ENCODE data around the gene ADAM15.

The ADAM15 gene

DNA sequence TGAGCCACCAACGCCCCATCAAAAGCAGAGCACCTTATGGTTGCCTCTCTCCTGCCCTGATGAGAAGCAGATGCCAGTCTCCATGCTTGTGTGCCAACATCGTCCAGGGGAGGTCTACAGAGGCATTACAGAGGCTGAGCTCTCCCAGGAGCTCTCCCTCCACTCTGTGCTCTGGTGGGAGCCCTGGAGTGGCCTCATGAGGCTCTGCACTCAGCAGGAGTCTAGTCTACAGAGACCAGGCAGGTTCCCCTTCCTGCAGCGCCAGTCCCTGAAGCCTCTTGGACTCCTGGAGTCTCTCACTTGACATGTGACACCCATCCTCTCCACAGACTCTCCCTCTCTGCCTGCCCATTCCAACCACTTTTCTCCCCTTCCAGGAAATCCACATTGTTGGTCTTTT lies 14.1 kb upstream of the ADAM15 start:
- no peaks in the 10 kb centered on the region for H3K36me3 ChIP-seq (ENCODE audit: insufficient read depth, low read length)
- no peaks in the 10 kb centered on the region for H3K79me2 ChIP-seq (ENCODE audit: insufficient read depth, low read length)
- H4K20me1 ChIP-seq (ENCODE audit: insufficient read depth, low read length): no peaks in the 10 kb centered on the region
- H3K27me3 ChIP-seq (ENCODE audit: insufficient read depth, low read length): peaks cover 11% of the 10 kb centered on the region
- no peak overlapping the region for H3K9ac ChIP-seq (ENCODE audit: low read length)
- H3K4me3 ChIP-seq (ENCODE audit: low read depth, low read length, poor library complexity, severe bottlenecking): no peak overlapping the region
- H3K9me2 ChIP-seq (ENCODE audit: low read depth, low read length): no peaks in the 10 kb centered on the region
- no peak for TF ChIP-seq EZH2 (IDR thresholded peaks at IDR 0.05; ENCODE audit: borderline replicate concordance, low read length)
- no peak overlapping the region for H2AFZ ChIP-seq (ENCODE audit: low read length)
- no peaks in the 10 kb centered on the region for H3K9me3 ChIP-seq (ENCODE audit: low read length)
- H3K4me2 ChIP-seq (ENCODE audit: low read length): no peak overlapping the region
- no peak overlapping the region for H3K27ac ChIP-seq (ENCODE audit: low read depth, low read length, poor library complexity, severe bottlenecking)
- H3F3A ChIP-seq (ENCODE audit: insufficient read depth, low read length): no peaks in the 10 kb centered on the region
- no peaks in the 10 kb centered on the region for H3K4me1 ChIP-seq (ENCODE audit: insufficient read depth, low read length, severe bottlenecking)

GRCh38 chr1:155037851-155038441 lies 13.2 kb upstream of the ADAM15 start:
- H3K9me3 ChIP-seq (ENCODE audit: low read length): no peaks in the 10 kb centered on the region
- no peaks in the 10 kb centered on the region for H3K36me3 ChIP-seq (ENCODE audit: insufficient read depth, low read length)
- no peaks in the 10 kb centered on the region for H4K20me1 ChIP-seq (ENCODE audit: insufficient read depth, low read length)
- TF ChIP-seq, protein P1, sequence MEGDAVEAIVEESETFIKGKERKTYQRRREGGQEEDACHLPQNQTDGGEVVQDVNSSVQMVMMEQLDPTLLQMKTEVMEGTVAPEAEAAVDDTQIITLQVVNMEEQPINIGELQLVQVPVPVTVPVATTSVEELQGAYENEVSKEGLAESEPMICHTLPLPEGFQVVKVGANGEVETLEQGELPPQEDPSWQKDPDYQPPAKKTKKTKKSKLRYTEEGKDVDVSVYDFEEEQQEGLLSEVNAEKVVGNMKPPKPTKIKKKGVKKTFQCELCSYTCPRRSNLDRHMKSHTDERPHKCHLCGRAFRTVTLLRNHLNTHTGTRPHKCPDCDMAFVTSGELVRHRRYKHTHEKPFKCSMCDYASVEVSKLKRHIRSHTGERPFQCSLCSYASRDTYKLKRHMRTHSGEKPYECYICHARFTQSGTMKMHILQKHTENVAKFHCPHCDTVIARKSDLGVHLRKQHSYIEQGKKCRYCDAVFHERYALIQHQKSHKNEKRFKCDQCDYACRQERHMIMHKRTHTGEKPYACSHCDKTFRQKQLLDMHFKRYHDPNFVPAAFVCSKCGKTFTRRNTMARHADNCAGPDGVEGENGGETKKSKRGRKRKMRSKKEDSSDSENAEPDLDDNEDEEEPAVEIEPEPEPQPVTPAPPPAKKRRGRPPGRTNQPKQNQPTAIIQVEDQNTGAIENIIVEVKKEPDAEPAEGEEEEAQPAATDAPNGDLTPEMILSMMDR (IDR thresholded peaks at IDR 0.05; ENCODE audit: low read length): no peak
- no peak for TF ChIP-seq EZH2 (IDR thresholded peaks at IDR 0.05; ENCODE audit: borderline replicate concordance, low read length)
- H3K27ac ChIP-seq (ENCODE audit: low read depth, low read length, poor library complexity, severe bottlenecking): no peak overlapping the region
- H3K9ac ChIP-seq (ENCODE audit: low read length): no peak overlapping the region
- no peaks in the 10 kb centered on the region for H3K79me2 ChIP-seq (ENCODE audit: insufficient read depth, low read length)
- H3F3A ChIP-seq (ENCODE audit: insufficient read depth, low read length): no peaks in the 10 kb centered on the region
- no peak overlapping the region for H3K4me3 ChIP-seq (ENCODE audit: low read depth, low read length, poor library complexity, severe bottlenecking)
- H3K4me1 ChIP-seq (ENCODE audit: insufficient read depth, low read length, severe bottlenecking): no peaks in the 10 kb centered on the region
- H2AFZ ChIP-seq (ENCODE audit: low read length): no peak overlapping the region
- H3K4me2 ChIP-seq (ENCODE audit: low read length): no peak overlapping the region
- no peaks in the 10 kb centered on the region for H3K9me2 ChIP-seq (ENCODE audit: low read depth, low read length)
- peaks cover 11% of the 10 kb centered on the region for H3K27me3 ChIP-seq (ENCODE audit: insufficient read depth, low read length)

- H3K4me2 ChIP-seq (ENCODE audit: low read length): no peak overlapping the region
- no peaks in the 10 kb centered on the region for H3F3A ChIP-seq (ENCODE audit: insufficient read depth, low read length)
- H3K4me1 ChIP-seq (ENCODE audit: insufficient read depth, low read length, severe bottlenecking): no peaks in the 10 kb centered on the region
- no peaks in the 10 kb centered on the region for H3K9me2 ChIP-seq (ENCODE audit: low read depth, low read length)
- H3K36me3 ChIP-seq (ENCODE audit: insufficient read depth, low read length): no peaks in the 10 kb centered on the region
- no peaks in the 10 kb centered on the region for H3K9me3 ChIP-seq (ENCODE audit: low read length)
- peaks cover 11% of the 10 kb centered on the region for H3K27me3 ChIP-seq (ENCODE audit: insufficient read depth, low read length)
- H2AFZ ChIP-seq (ENCODE audit: low read length): no peak overlapping the region
- no peak overlapping the region for H3K27ac ChIP-seq (ENCODE audit: low read depth, low read length, poor library complexity, severe bottlenecking)
- H4K20me1 ChIP-seq (ENCODE audit: insufficient read depth, low read length): no peaks in the 10 kb centered on the region
- no peak overlapping the region for H3K9ac ChIP-seq (ENCODE audit: low read length)
- no peaks in the 10 kb centered on the region for H3K79me2 ChIP-seq (ENCODE audit: insufficient read depth, low read length)
- H3K4me3 ChIP-seq (ENCODE audit: low read depth, low read length, poor library complexity, severe bottlenecking): no peak overlapping the region
- TF ChIP-seq EZH2 (IDR thresholded peaks at IDR 0.05; ENCODE audit: borderline replicate concordance, low read length): no peak
- TF ChIP-seq, protein P1 (IDR thresholded peaks at IDR 0.05; ENCODE audit: low read length): no peak
Observed at GRCh38 chr1:155038602-155039307, 12.4 kb upstream of the ADAM15 start.

- H3K4me3 ChIP-seq (ENCODE audit: low read depth, low read length, poor library complexity, severe bottlenecking): no peak overlapping the region
- H3K9me2 ChIP-seq (ENCODE audit: low read depth, low read length): no peaks in the 10 kb centered on the region
- no peak overlapping the region for H3K4me2 ChIP-seq (ENCODE audit: low read length)
- no peaks in the 10 kb centered on the region for H3K4me1 ChIP-seq (ENCODE audit: insufficient read depth, low read length, severe bottlenecking)
- H3K9me3 ChIP-seq (ENCODE audit: low read length): no peaks in the 10 kb centered on the region
- no peak overlapping the region for H3K9ac ChIP-seq (ENCODE audit: low read length)
- peaks cover 11% of the 10 kb centered on the region for H3K27me3 ChIP-seq (ENCODE audit: insufficient read depth, low read length)
- no peaks in the 10 kb centered on the region for H3K79me2 ChIP-seq (ENCODE audit: insufficient read depth, low read length)
- H2AFZ ChIP-seq (ENCODE audit: low read length): no peak overlapping the region
- no peaks in the 10 kb centered on the region for H3K36me3 ChIP-seq (ENCODE audit: insufficient read depth, low read length)
- no peak overlapping the region for H3K27ac ChIP-seq (ENCODE audit: low read depth, low read length, poor library complexity, severe bottlenecking)
- no peaks in the 10 kb centered on the region for H4K20me1 ChIP-seq (ENCODE audit: insufficient read depth, low read length)
- TF ChIP-seq, protein P1 (IDR thresholded peaks at IDR 0.05; ENCODE audit: low read length): no peak
- no peak for TF ChIP-seq EZH2 (IDR thresholded peaks at IDR 0.05; ENCODE audit: borderline replicate concordance, low read length)
- H3F3A ChIP-seq (ENCODE audit: insufficient read depth, low read length): no peaks in the 10 kb centered on the region
Observed at GRCh38 chr1:155039308-155039669, 11.8 kb upstream of the ADAM15 start.

Data from OCI-LY1 (cell line).